IMR-90 (cell line): ENCODE measurements around the gene KLHL33. TPM values are rescaled to one million over a fixed set of nuclear protein-coding genes. Genes with fewer than 3 reads are reported as not detected.

ENCODE experiments used
- ATAC-seq: fragments of 200-7000 bp; cut with Tn5 transposase; 2 replicates; pipeline ENCODE4 v1.9.1; 2020; ENCODE audit warnings: low read depth, mild to moderate bottlenecking, moderate library complexity
- BruUV-seq: library from RNA; stranded (reverse); fragments of 400-500 nt; replicated peaks from 2 replicates; lab custom pipeline; 2021; lab: Mats Ljungman, UMichigan
- CTCF ChIA-PET: fragments of 300-600 bp; formaldehyde crosslinking; extraction: SDS; loops from one replicate; lab custom pipeline; 2021; ENCODE audit warnings: antibody characterized with exemption; lab: Yijun Ruan, JAX
- POLR2A ChIA-PET: fragments of 300-600 bp; sonication (Branson Sonifier 250); formaldehyde crosslinking; loops from one replicate; lab custom pipeline; 2022; ENCODE audit warnings: antibody characterized with exemption; ENCODE audit not compliant: unreplicated experiment; lab: Charles Lee
- DNase-seq: peaks from one replicate; pipeline ENCODE4 v3.0.0; 2013
- H2AFZ ChIP-seq: replicated peaks from 2 replicates; pipeline ENCODE3; 2013; ENCODE audit warnings: low read length, mild to moderate bottlenecking; ENCODE audit not compliant: poor library complexity
- H2AK5ac ChIP-seq: 2 replicates; pipeline ENCODE4 v1.6.1; 2013; ENCODE audit warnings: low read depth, low read length, inconsistent platforms
- H2AK9ac ChIP-seq: replicated peaks from 2 replicates; pipeline ENCODE3; 2013; ENCODE audit warnings: mild to moderate bottlenecking, low read depth, low read length, moderate library complexity; ENCODE audit not compliant: poor library complexity
- H2BK120ac ChIP-seq: 2 replicates; pipeline ENCODE4 v1.6.1; 2013; ENCODE audit warnings: low read depth, low read length, inconsistent platforms
- H2BK15ac ChIP-seq: 3 replicates; pipeline ENCODE4 v1.6.1; 2013; ENCODE audit warnings: low read depth, low read length, inconsistent platforms
- H2BK20ac ChIP-seq: 2 replicates; pipeline ENCODE4 v1.6.1; 2013; ENCODE audit warnings: low read depth, mild to moderate bottlenecking, inconsistent platforms, low read length, moderate library complexity
- H2BK5ac ChIP-seq: 2 replicates; pipeline ENCODE4 v1.6.1; 2013; ENCODE audit warnings: mild to moderate bottlenecking, low read depth, low read length, inconsistent platforms; ENCODE audit not compliant: poor library complexity, severe bottlenecking
- H3K14ac ChIP-seq: replicated peaks from 2 replicates; pipeline ENCODE4 v1.6.1; 2013; ENCODE audit warnings: low read depth, low read length, inconsistent platforms
- H3K18ac ChIP-seq: 2 replicates; pipeline ENCODE4 v1.6.1; 2013; ENCODE audit warnings: low read depth, low read length, control low read depth
- H3K23ac ChIP-seq: 2 replicates; pipeline ENCODE4 v1.6.1; 2013; ENCODE audit warnings: low read depth, low read length, inconsistent platforms
- H3K27ac ChIP-seq: 2 replicates; pipeline ENCODE4 v1.5.1; 2013; ENCODE audit warnings: mild to moderate bottlenecking, control low read depth, low read length; ENCODE audit not compliant: insufficient read depth
- H3K27me3 ChIP-seq: 2 replicates; pipeline ENCODE4 v1.6.1; 2013; ENCODE audit warnings: low read length; ENCODE audit not compliant: control insufficient read depth, insufficient read depth
- H3K36me3 ChIP-seq: 2 replicates; pipeline ENCODE4 v1.6.1; 2013; ENCODE audit warnings: low read length, mixed read lengths; ENCODE audit not compliant: control insufficient read depth, insufficient read depth
- H3K4ac ChIP-seq: 2 replicates; pipeline ENCODE4 v1.6.1; 2013; ENCODE audit warnings: low read depth, low read length, inconsistent platforms
- H3K4me1 ChIP-seq: 2 replicates; pipeline ENCODE4 v1.6.1; 2013; ENCODE audit warnings: low read length, mixed read lengths; ENCODE audit not compliant: control insufficient read depth, insufficient read depth
- H3K4me2 ChIP-seq: 2 replicates; pipeline ENCODE4 v1.6.1; 2013; ENCODE audit warnings: low read depth, mild to moderate bottlenecking, control low read depth, low read length, moderate library complexity
- H3K4me3 ChIP-seq: 2 replicates; pipeline ENCODE4 v1.5.1; 2013; ENCODE audit warnings: low read depth, mild to moderate bottlenecking, control low read depth, low read length, moderate library complexity; ENCODE audit not compliant: insufficient read depth
- H3K56ac ChIP-seq: 2 replicates; pipeline ENCODE4 v1.6.1; 2013; ENCODE audit warnings: low read length, inconsistent platforms; ENCODE audit not compliant: insufficient read depth; ENCODE audit errors: extremely low read depth
- H3K79me1 ChIP-seq, 2 experiments: 2 replicates each; pipeline ENCODE4 v1.6.1; 2013; ENCODE audit warnings: low read length in 2 of 2, inconsistent platforms in 1 of 2, low read depth in 1 of 2
- H3K9ac ChIP-seq: 2 replicates; pipeline ENCODE4 v1.6.1; 2013; ENCODE audit warnings: low read depth, low read length, control low read depth
- H3K9me1 ChIP-seq: 2 replicates; pipeline ENCODE4 v1.6.1; 2013; ENCODE audit warnings: low read length, inconsistent platforms; ENCODE audit not compliant: insufficient read depth
- H3K9me3 ChIP-seq: 2 replicates; pipeline ENCODE4 v1.6.1; 2013; ENCODE audit warnings: low read length; ENCODE audit not compliant: control insufficient read depth, insufficient read depth
- H4K20me1 ChIP-seq: 2 replicates; pipeline ENCODE4 v1.6.1; 2013; ENCODE audit warnings: low read length, inconsistent platforms; ENCODE audit not compliant: insufficient read depth
- H4K5ac ChIP-seq: 2 replicates; pipeline ENCODE4 v1.6.1; 2013; ENCODE audit warnings: mild to moderate bottlenecking, low read depth, low read length, control low read depth
- H4K8ac ChIP-seq, 2 experiments: 2 replicates each; pipeline ENCODE4 v1.6.1; 2013; ENCODE audit warnings: low read depth in 2 of 2, low read length in 2 of 2, control low read depth in 1 of 2, inconsistent platforms in 1 of 2
- H4K91ac ChIP-seq: 2 replicates; pipeline ENCODE4 v1.6.1; 2013; ENCODE audit warnings: low read depth, low read length, inconsistent platforms; ENCODE audit not compliant: insufficient read depth
- BHLHE40 ChIP-seq: fragments of 150-350 bp; IDR thresholded peaks from 2 replicates; pipeline ENCODE4 v1.6.1; 2016; ENCODE audit warnings: mild to moderate bottlenecking, low read depth, low read length
- CEBPB ChIP-seq: IDR thresholded peaks from 2 replicates; pipeline ENCODE4 v1.6.1; 2012; ENCODE audit warnings: low read depth, low read length, improper control_type of control experiment
- CHD1 ChIP-seq: IDR thresholded peaks from 2 replicates; pipeline ENCODE4 v1.6.1; 2012; ENCODE audit warnings: low read depth, low read length, improper control_type of control experiment
- CTCF ChIP-seq: conservative IDR thresholded peaks from 2 replicates; pipeline ENCODE4 v1.5.1; 2012; ENCODE audit warnings: mild to moderate bottlenecking, low read depth, low read length, improper control_type of control experiment
- FOS ChIP-seq: fragments of 150-350 bp; IDR thresholded peaks from 2 replicates; pipeline ENCODE4 v1.6.1; 2016; ENCODE audit warnings: low read depth, low read length
- MAFK ChIP-seq: IDR thresholded peaks from 2 replicates; pipeline ENCODE4 v1.6.1; 2012; ENCODE audit warnings: low read depth, low read length, improper control_type of control experiment
- MAZ ChIP-seq: IDR thresholded peaks from 2 replicates; pipeline ENCODE4 v1.6.1; 2012; ENCODE audit warnings: low read depth, mild to moderate bottlenecking, low read length, improper control_type of control experiment, moderate library complexity, borderline replicate concordance
- MXI1 ChIP-seq: IDR thresholded peaks from 2 replicates; pipeline ENCODE4 v1.6.1; 2012; ENCODE audit warnings: low read depth, mild to moderate bottlenecking, low read length, moderate library complexity, borderline replicate concordance
- NFE2L2 ChIP-seq: fragments of 150-350 bp; IDR thresholded peaks from 2 replicates; pipeline ENCODE4 v1.6.1; 2016; ENCODE audit warnings: low read depth, mild to moderate bottlenecking, low read length
- POLR2A ChIP-seq: IDR thresholded peaks from 2 replicates; pipeline ENCODE4 v1.6.1; 2012; ENCODE audit warnings: mild to moderate bottlenecking, low read depth, low read length
- RAD21 ChIP-seq: IDR thresholded peaks from 2 replicates; pipeline ENCODE4 v1.6.1; 2012; ENCODE audit warnings: low read length, improper control_type of control experiment
- RCOR1 ChIP-seq: IDR thresholded peaks from 2 replicates; pipeline ENCODE4 v1.6.1; 2012; ENCODE audit warnings: mild to moderate bottlenecking, low read length, improper control_type of control experiment; ENCODE audit not compliant: insufficient replicate concordance
- RFX5 ChIP-seq: IDR thresholded peaks from 2 replicates; pipeline ENCODE4 v1.8.0; 2012; ENCODE audit warnings: low read depth, mild to moderate bottlenecking, low read length, moderate library complexity
- SMC3 ChIP-seq: fragments of 150-350 bp; IDR thresholded peaks from 2 replicates; pipeline ENCODE4 v1.6.1; 2016; ENCODE audit warnings: low read depth, mild to moderate bottlenecking, antibody characterized with exemption, low read length, moderate library complexity
- WGBS, 2 experiments: methylation state at CpG; one replicate each; pipeline versions ENCODE4 v1.1.5 to v1.1.7; 2013; ENCODE audit warnings: missing lambda C conversion rate in 2 of 2; ENCODE audit not compliant: insufficient read length in 1 of 2; ENCODE audit errors: extremely low coverage in 2 of 2; 5-methylcytosine and 5-hydroxymethylcytosine counted together
- dilution Hi-C: fragments of 300-500 bp; cut with HindIII; formaldehyde crosslinking; loops from one replicate; pipeline ENCODE4 v1.14.3; 2018; ENCODE audit warnings: low sequenced_read_pairs; ENCODE audit not compliant: unreplicated experiment
- in situ Hi-C: fragments of 300-500 bp; cut with MboI; formaldehyde crosslinking; loops from 3 replicates; pipeline ENCODE4 v1.14.3; 2019; ENCODE audit warnings: low sequenced_read_pairs, inconsistent platforms, mixed read lengths
- intact Hi-C: fragments of 100-400 bp; cut with micrococcal nuclease; formaldehyde crosslinking; loops from 2 replicates; pipeline ENCODE4 v1.10.0; 2022
- polyA plus RNA-seq, 3 experiments: library from polyadenylated mRNA; depleted of rRNA; stranded (reverse); fragments of >200 nt; gene quantifications; 2 replicates each; pipeline ENCODE4 v1.2.3, GENCODE V29; 2012; ENCODE audit warnings: low replicate concordance in 1 of 3
- total RNA-seq: library from RNA; depleted of rRNA; stranded (reverse); fragments of >200 nt; gene quantifications from 2 replicates; pipeline ENCODE4 v1.2.3, GENCODE V29; 2012
- TF ChIP-seq, protein P1 (sequence below): fragments of 150-350 bp; IDR thresholded peaks from 2 replicates; pipeline ENCODE4 v1.6.1; 2017; ENCODE audit warnings: mild to moderate bottlenecking, antibody characterized with exemption, low read length, low read depth
- TF ChIP-seq, protein P2 (sequence below): fragments of 150-350 bp; IDR thresholded peaks from 2 replicates; pipeline ENCODE4 v1.6.1; 2016; ENCODE audit warnings: low read depth, mild to moderate bottlenecking, low read length, moderate library complexity, borderline replicate concordance

The KLHL33 gene
- total and polyA plus RNA-seq, 2 of the 4 experiments (the other 2 are of a cell fraction): under 0.01 to 0.03 TPM

- Histone ChIP-seq H3K27me3 (no peaks in the 10 kb centered on the region), H3K18ac (no peak overlapping the region), H3K14ac (no peak overlapping the region), H2BK120ac (no peak overlapping the region), H3K4me2 (no peak overlapping the region), H3K4me3 (no peak overlapping the region), H3K27ac (no peak overlapping the region), H3K9me3 (no peaks in the 10 kb centered on the region), H3K79me1 (no peaks in the 10 kb centered on the region), H2AFZ (no peak overlapping the region), H3K23ac (no peak overlapping the region), H2AK9ac (no peak overlapping the region), H2BK5ac (no peak overlapping the region), H3K9ac (no peak overlapping the region), H2AK5ac (no peak overlapping the region), H3K4ac (no peak overlapping the region), H4K20me1 (no peaks in the 10 kb centered on the region), H4K5ac (no peak overlapping the region), H2BK15ac (no peak overlapping the region), H3K56ac (no peak overlapping the region), H3K4me1 (no peaks in the 10 kb centered on the region), H2BK20ac (no peak overlapping the region), H3K36me3 (peaks cover 73% of the 10 kb centered on the region), H3K9me1 (no peaks in the 10 kb centered on the region), H4K91ac (no peak overlapping the region), H4K8ac (no peak overlapping the region)
- intact Hi-C loops (no loop called here), dilution Hi-C loops (no loop called here), in situ Hi-C loops (no loop called here)
- CTCF ChIA-PET: no interaction called here
- ATAC-seq: no peak
- no peak for TF ChIP-seq POLR2A
- TF ChIP-seq NFE2L2: no peak
- TF ChIP-seq MAFK: no peak
- no peak for TF ChIP-seq RCOR1
- no peak for TF ChIP-seq CHD1
- no peak for TF ChIP-seq RFX5
- no peak for TF ChIP-seq RAD21
- TF ChIP-seq FOS: no peak
- no peak for TF ChIP-seq CEBPB
- no peak for TF ChIP-seq MAZ
- no peak for TF ChIP-seq SMC3
- TF ChIP-seq BHLHE40: no peak
- no peak for TF ChIP-seq CTCF
- TF ChIP-seq, protein P1, sequence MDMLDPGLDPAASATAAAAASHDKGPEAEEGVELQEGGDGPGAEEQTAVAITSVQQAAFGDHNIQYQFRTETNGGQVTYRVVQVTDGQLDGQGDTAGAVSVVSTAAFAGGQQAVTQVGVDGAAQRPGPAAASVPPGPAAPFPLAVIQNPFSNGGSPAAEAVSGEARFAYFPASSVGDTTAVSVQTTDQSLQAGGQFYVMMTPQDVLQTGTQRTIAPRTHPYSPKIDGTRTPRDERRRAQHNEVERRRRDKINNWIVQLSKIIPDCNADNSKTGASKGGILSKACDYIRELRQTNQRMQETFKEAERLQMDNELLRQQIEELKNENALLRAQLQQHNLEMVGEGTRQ: no peak
- TF ChIP-seq, protein P2, sequence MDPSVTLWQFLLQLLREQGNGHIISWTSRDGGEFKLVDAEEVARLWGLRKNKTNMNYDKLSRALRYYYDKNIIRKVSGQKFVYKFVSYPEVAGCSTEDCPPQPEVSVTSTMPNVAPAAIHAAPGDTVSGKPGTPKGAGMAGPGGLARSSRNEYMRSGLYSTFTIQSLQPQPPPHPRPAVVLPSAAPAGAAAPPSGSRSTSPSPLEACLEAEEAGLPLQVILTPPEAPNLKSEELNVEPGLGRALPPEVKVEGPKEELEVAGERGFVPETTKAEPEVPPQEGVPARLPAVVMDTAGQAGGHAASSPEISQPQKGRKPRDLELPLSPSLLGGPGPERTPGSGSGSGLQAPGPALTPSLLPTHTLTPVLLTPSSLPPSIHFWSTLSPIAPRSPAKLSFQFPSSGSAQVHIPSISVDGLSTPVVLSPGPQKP: no peak
- TF ChIP-seq MXI1: no peak
- no peak for DNase-seq
- WGBS, 2 experiments: no CpG with 5 or more reads among the region's 7 CpGs
- POLR2A ChIA-PET: no interaction called here
- BruUV-seq: no TSS peak
These were observed 51.6 kb downstream of the KLHL33 start for GRCh38 chr14:20384321-20384720.
